ENCODE data around the gene NDST4. TPM values are rescaled to one million over a fixed set of nuclear protein-coding genes. Genes with fewer than 3 reads are reported as not detected.
A peak's percentile ranks its signal among the peaks of the same experiment; 100 is the strongest.

The NDST4 gene
- total RNA-seq, 1 experiment from 2014 or later: not detected

DNA sequence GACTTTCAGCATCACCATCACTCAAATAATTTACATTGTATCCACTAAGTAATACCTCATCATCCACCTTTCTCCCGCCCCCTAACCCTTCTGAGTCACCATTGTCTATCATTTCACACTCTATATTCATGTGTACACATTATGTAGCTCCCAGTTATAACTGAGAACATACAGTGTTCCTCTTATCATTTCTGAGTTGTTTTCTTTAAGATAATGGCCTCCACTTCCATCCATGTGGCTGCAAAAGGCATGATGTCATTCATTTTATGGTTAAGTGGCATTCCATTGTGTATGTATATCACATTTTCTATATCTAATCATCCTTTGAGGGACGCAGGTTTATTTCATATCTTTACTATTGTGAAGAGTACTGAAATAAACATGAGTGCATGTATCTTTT lies 14.6 kb upstream of the NDST4 start:
- no peaks in the 10 kb centered on the region for H3K79me2 ChIP-seq (ENCODE audit: low read length)
- no peak overlapping the region for H3K27ac ChIP-seq (ENCODE audit: low read length)
- H3K4me1 ChIP-seq (ENCODE audit: low read length): no peaks in the 10 kb centered on the region
- no peak overlapping the region for H3K4me2 ChIP-seq (ENCODE audit: low read depth, low read length, poor library complexity, severe bottlenecking)
- H3K27me3 ChIP-seq (ENCODE audit: low read length): no peaks in the 10 kb centered on the region
- no peaks in the 10 kb centered on the region for H3K36me3 ChIP-seq (ENCODE audit: insufficient read depth, low read length)
- H3K9me2 ChIP-seq (replicated peaks; ENCODE audit: insufficient read depth, low read length): no peaks in the 10 kb centered on the region
- no peak overlapping the region for H2AFZ ChIP-seq (ENCODE audit: low read length)
- no peaks in the 10 kb centered on the region for H3K9me3 ChIP-seq (ENCODE audit: low read length)
- no peaks in the 10 kb centered on the region for H4K20me1 ChIP-seq (ENCODE audit: insufficient read depth, low read depth, low read length)
- no peak for DNase-seq
- no peak overlapping the region for H3K9ac ChIP-seq (ENCODE audit: low read length)
- H3K4me3 ChIP-seq (ENCODE audit: low read length): no peak overlapping the region

DNA sequence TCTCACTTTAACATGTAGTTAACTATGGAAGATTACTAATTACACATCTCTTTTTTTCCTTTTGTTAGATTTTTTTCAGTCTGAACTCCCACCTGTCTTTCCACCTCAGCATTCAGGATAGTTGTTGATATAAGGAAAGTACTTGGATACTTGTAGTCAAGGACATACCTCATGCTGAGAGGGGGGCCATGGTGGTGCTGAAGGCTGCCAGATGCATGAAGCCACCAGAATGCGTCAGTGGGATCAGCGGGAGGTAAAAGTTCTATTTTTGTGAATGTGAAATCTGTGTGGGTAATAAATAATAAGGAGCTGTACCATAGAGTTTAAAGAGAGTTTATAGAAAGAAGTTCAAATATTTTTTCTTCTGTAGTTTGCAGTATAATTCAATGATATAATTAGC lies 13.1 kb upstream of the NDST4 start:
- Histone ChIP-seq H3K9me2 (replicated peaks; ENCODE audit: insufficient read depth, low read length) (no peaks in the 10 kb centered on the region), H3K9me3 (ENCODE audit: low read length) (no peaks in the 10 kb centered on the region), H3K36me3 (ENCODE audit: insufficient read depth, low read length) (no peaks in the 10 kb centered on the region), H3K4me1 (ENCODE audit: low read length) (no peaks in the 10 kb centered on the region), H2AFZ (ENCODE audit: low read length) (no peak overlapping the region), H3K4me3 (ENCODE audit: low read length) (no peak overlapping the region), H3K27ac (ENCODE audit: low read length) (no peak overlapping the region), H3K27me3 (ENCODE audit: low read length) (no peaks in the 10 kb centered on the region), H3K79me2 (ENCODE audit: low read length) (no peaks in the 10 kb centered on the region), H3K9ac (ENCODE audit: low read length) (no peak overlapping the region), H4K20me1 (ENCODE audit: insufficient read depth, low read depth, low read length) (no peaks in the 10 kb centered on the region), H3K4me2 (ENCODE audit: low read depth, low read length, poor library complexity, severe bottlenecking) (no peak overlapping the region)
- DNase-seq: no peak

DNA sequence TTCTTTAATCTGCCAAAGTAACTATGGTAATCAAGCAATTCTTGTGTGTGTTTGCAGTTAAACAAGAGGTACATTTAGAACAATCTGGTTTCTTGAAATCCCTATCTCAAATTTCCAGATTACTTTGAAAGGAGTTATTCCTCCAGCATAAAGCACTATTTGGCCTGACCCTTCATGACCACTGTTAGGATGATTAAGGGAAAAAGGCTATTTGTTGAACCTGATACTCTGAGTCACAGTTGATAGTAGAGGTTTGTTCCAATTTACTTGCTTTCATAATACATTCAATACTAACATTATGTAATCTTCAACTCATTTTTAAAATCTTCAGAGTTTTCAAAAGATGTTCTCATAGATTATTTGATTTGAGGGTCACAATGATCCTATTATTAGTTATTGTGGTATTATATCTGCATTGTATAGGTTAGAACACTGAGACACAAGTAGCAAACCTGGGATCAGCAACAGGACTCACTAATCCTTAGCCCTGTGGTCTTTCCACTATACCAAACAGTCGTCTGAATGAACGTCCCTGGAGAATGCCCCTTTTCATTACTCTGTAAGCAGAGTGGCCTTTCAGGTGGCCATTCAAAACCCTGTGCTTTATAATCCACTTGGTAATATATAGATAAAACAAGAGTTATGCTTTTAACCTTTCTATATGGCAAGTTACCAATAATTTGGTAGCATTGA lies 8.1 kb upstream of the NDST4 start:
- H2AFZ ChIP-seq (ENCODE audit: low read length): no peak overlapping the region
- no peaks in the 10 kb centered on the region for H3K79me2 ChIP-seq (ENCODE audit: low read length)
- H3K4me1 ChIP-seq (ENCODE audit: low read length): no peaks in the 10 kb centered on the region
- no peaks in the 10 kb centered on the region for H3K36me3 ChIP-seq (ENCODE audit: insufficient read depth, low read length)
- H4K20me1 ChIP-seq (ENCODE audit: insufficient read depth, low read depth, low read length): no peaks in the 10 kb centered on the region
- DNase-seq: no peak
- no peaks in the 10 kb centered on the region for H3K9me2 ChIP-seq (replicated peaks; ENCODE audit: insufficient read depth, low read length)
- no peak overlapping the region for H3K4me3 ChIP-seq (ENCODE audit: low read length)
- H3K9ac ChIP-seq (ENCODE audit: low read length): no peak overlapping the region
- no peaks in the 10 kb centered on the region for H3K9me3 ChIP-seq (ENCODE audit: low read length)
- H3K27me3 ChIP-seq (ENCODE audit: low read length): no peaks in the 10 kb centered on the region
- no peak overlapping the region for H3K27ac ChIP-seq (ENCODE audit: low read length)
- no peak overlapping the region for H3K4me2 ChIP-seq (ENCODE audit: low read depth, low read length, poor library complexity, severe bottlenecking)

DNA sequence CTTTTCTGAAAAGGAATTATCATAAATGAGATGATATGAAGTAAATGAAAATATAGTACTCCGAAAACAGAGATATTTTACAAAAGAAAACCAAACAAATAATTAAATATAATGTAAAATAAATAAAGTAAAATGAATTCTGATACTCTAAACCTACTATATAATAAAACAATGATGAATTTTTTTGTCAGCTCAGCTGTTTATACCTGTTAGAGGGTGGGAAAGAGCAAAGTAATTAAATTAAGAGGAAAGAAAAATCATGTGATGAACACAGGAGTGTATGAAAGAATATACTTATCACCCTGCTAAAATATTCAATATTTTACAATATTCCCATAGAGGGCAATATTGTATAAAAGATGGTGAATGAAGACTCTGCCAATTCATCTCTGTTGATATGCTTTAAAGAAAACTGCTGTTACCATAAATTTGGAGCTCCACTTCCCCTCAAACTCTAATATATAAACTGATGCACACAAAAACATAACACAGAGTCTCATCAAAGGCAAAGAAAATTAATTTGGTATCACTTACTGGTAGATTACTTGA lies 6.5 kb upstream of the NDST4 start:
- Histone ChIP-seq H3K4me3 (ENCODE audit: low read length) (no peak overlapping the region), H3K79me2 (ENCODE audit: low read length) (no peaks in the 10 kb centered on the region), H3K27me3 (ENCODE audit: low read length) (no peaks in the 10 kb centered on the region), H4K20me1 (ENCODE audit: insufficient read depth, low read depth, low read length) (no peaks in the 10 kb centered on the region), H3K4me1 (ENCODE audit: low read length) (no peaks in the 10 kb centered on the region), H3K9ac (ENCODE audit: low read length) (no peak overlapping the region), H3K4me2 (ENCODE audit: low read depth, low read length, poor library complexity, severe bottlenecking) (no peak overlapping the region), H3K9me2 (replicated peaks; ENCODE audit: insufficient read depth, low read length) (no peaks in the 10 kb centered on the region), H3K27ac (ENCODE audit: low read length) (no peak overlapping the region), H3K36me3 (ENCODE audit: insufficient read depth, low read length) (no peaks in the 10 kb centered on the region), H2AFZ (ENCODE audit: low read length) (no peak overlapping the region), H3K9me3 (ENCODE audit: low read length) (no peaks in the 10 kb centered on the region)
- DNase-seq: peak; percentile 50

DNA sequence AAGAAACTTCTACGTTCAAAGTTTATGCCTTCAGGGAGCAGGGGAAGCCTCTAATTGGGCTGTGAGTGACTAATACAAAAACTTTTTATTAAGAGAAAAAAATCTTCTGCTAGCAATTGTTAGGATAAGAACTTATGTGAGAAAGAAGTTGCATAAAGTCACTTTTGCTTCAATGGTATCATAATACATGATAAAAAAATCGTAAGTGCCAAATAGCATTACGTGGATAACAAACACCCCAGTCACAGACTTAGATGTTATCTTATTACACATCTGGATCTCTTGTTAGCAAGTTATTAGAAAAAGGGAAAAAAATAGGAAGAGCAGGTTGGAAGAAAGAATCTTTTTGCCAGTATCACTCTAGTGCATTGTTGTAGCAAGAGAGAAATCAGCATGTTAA lies 4.2 kb upstream of the NDST4 start:
- Histone ChIP-seq H3K36me3 (ENCODE audit: insufficient read depth, low read length) (no peaks in the 10 kb centered on the region), H3K9me3 (ENCODE audit: low read length) (no peaks in the 10 kb centered on the region), H3K79me2 (ENCODE audit: low read length) (no peaks in the 10 kb centered on the region), H3K27ac (ENCODE audit: low read length) (no peak overlapping the region), H3K4me2 (ENCODE audit: low read depth, low read length, poor library complexity, severe bottlenecking) (no peak overlapping the region), H3K4me3 (ENCODE audit: low read length) (no peak overlapping the region), H3K9me2 (replicated peaks; ENCODE audit: insufficient read depth, low read length) (no peaks in the 10 kb centered on the region), H2AFZ (ENCODE audit: low read length) (no peak overlapping the region), H3K27me3 (ENCODE audit: low read length) (no peaks in the 10 kb centered on the region), H3K9ac (ENCODE audit: low read length) (no peak overlapping the region), H3K4me1 (ENCODE audit: low read length) (no peaks in the 10 kb centered on the region), H4K20me1 (ENCODE audit: insufficient read depth, low read depth, low read length) (no peaks in the 10 kb centered on the region)
- DNase-seq: no peak

DNA sequence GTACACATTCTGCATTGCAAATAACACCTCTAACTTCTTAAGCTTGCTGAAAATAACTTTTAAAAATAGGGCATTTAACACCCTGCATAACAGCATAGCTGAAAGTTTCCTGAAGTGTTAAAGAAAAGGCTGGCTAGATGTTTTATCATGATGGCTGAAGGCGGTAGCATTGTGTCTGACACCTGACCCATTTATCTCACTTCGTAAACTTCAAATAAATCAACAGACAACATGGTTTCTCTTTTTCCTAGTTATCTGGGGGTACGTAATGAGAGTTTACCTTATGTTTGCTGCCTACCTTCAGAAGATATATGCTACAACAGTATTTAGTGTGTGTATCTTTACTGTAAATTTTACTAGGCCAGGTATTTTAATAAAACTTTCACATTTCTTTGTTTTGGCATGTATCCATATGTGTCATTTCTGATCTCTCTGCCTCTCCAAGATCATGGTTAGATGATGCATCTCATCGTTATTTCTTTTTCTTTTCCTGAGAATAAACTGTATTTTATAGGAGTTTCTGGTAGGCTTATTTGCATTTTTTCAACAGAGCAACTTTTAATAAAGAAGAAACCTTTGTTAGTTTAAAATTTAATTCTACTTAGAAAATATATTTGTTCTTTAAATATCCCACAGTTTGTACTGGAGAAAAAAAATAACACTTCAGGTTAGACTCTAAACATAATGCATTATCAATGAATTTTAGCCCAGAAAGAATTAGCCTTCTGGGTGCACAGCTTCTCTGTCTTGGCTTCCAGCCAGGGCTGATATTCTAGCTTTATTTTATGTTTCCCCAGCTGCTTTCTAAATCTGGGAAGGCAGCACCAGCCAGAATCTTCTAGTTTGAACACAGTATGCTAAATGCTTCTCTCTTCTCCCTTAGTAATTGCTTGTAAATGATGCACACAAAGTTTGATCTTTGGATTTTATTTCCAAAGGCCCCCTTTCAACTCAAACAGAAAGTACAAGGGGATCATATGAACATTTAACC lies 2.9 kb downstream of the NDST4 start:
- Histone ChIP-seq H3K27me3 (ENCODE audit: low read length) (no peaks in the 10 kb centered on the region), H3K4me2 (ENCODE audit: low read depth, low read length, poor library complexity, severe bottlenecking) (no peak overlapping the region), H3K27ac (ENCODE audit: low read length) (no peak overlapping the region), H3K9me2 (replicated peaks; ENCODE audit: insufficient read depth, low read length) (no peaks in the 10 kb centered on the region), H3K4me3 (ENCODE audit: low read length) (no peak overlapping the region), H3K79me2 (ENCODE audit: low read length) (no peaks in the 10 kb centered on the region), H3K9ac (ENCODE audit: low read length) (no peak overlapping the region), H4K20me1 (ENCODE audit: insufficient read depth, low read depth, low read length) (no peaks in the 10 kb centered on the region), H3K36me3 (ENCODE audit: insufficient read depth, low read length) (no peaks in the 10 kb centered on the region), H2AFZ (ENCODE audit: low read length) (no peak overlapping the region), H3K9me3 (ENCODE audit: low read length) (no peaks in the 10 kb centered on the region), H3K4me1 (ENCODE audit: low read length) (no peaks in the 10 kb centered on the region)
- DNase-seq: no peak

DNA sequence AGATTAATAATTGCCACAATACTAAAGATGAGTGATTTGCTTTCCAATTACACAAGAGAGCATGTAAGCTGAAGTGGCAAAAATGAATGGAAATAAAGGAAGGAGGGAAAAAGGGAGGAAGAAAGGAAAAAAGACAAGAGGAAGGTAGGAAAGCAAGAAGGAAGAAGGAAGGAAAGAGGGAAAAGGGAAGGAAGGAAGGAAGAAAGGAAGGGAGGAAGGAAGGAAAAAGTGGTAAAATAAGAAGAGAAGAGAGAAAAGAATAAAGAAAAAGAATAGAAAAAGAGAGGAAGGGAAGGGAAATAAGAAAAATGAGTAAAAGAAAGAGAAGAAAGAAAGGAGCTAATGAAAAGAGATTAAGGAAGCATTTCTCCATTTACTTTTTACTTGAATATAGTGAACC lies 4.6 kb downstream of the NDST4 start:
- no peaks in the 10 kb centered on the region for H3K27me3 ChIP-seq (ENCODE audit: low read length)
- H3K36me3 ChIP-seq (ENCODE audit: insufficient read depth, low read length): no peaks in the 10 kb centered on the region
- no peaks in the 10 kb centered on the region for H3K4me1 ChIP-seq (ENCODE audit: low read length)
- no peaks in the 10 kb centered on the region for H3K79me2 ChIP-seq (ENCODE audit: low read length)
- DNase-seq: no peak
- H3K9ac ChIP-seq (ENCODE audit: low read length): no peak overlapping the region
- no peak overlapping the region for H3K4me3 ChIP-seq (ENCODE audit: low read length)
- H3K9me3 ChIP-seq (ENCODE audit: low read length): no peaks in the 10 kb centered on the region
- H2AFZ ChIP-seq (ENCODE audit: low read length): no peak overlapping the region
- no peaks in the 10 kb centered on the region for H3K9me2 ChIP-seq (replicated peaks; ENCODE audit: insufficient read depth, low read length)
- no peak overlapping the region for H3K27ac ChIP-seq (ENCODE audit: low read length)
- no peaks in the 10 kb centered on the region for H4K20me1 ChIP-seq (ENCODE audit: insufficient read depth, low read depth, low read length)
- H3K4me2 ChIP-seq (ENCODE audit: low read depth, low read length, poor library complexity, severe bottlenecking): no peak overlapping the region

DNA sequence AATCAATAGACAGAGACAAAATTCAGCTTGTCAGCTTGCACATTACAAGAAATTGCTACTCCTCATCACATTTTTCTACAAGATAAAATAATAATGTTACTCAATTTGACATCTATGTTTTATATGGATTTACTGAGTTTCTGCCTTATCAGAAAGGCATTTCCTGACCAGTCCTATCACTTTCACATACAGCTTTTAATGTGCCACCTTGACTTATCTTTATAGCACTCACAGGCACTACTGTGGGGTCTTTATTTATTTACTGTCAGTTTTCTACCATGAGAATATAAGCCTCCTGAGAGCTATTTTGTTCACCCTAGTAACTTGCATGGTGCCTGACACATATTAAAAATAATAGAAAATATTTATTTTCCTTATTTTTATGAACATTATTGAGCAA lies 6.0 kb downstream of the NDST4 start:
- Histone ChIP-seq H3K36me3 (ENCODE audit: insufficient read depth, low read length) (no peaks in the 10 kb centered on the region), H3K9ac (ENCODE audit: low read length) (no peak overlapping the region), H3K9me2 (replicated peaks; ENCODE audit: insufficient read depth, low read length) (no peaks in the 10 kb centered on the region), H3K4me3 (ENCODE audit: low read length) (no peak overlapping the region), H2AFZ (ENCODE audit: low read length) (no peak overlapping the region), H3K4me1 (ENCODE audit: low read length) (no peaks in the 10 kb centered on the region), H3K9me3 (ENCODE audit: low read length) (no peaks in the 10 kb centered on the region), H3K79me2 (ENCODE audit: low read length) (no peaks in the 10 kb centered on the region), H3K27me3 (ENCODE audit: low read length) (no peaks in the 10 kb centered on the region), H3K27ac (ENCODE audit: low read length) (no peak overlapping the region), H3K4me2 (ENCODE audit: low read depth, low read length, poor library complexity, severe bottlenecking) (no peak overlapping the region), H4K20me1 (ENCODE audit: insufficient read depth, low read depth, low read length) (no peaks in the 10 kb centered on the region)
- no peak for DNase-seq

Measured in Karpas-422 (cell line).